GM12865 (cell line): Measurements from ENCODE around the gene BCL2L1.
A peak's percentile ranks its signal among the peaks of the same experiment; 100 is the strongest.

Experiments
- DNase-seq: peaks from one replicate; pipeline ENCODE4 v3.0.0; 2010; ENCODE audit warnings: low read depth
- H3K4me3 ChIP-seq: 2 replicates; pipeline ENCODE4 v1.5.1; 2011; ENCODE audit warnings: mild to moderate bottlenecking, low read depth, low read length, control low read depth
- TF ChIP-seq, protein P1 (sequence below): IDR thresholded peaks from 2 replicates; pipeline ENCODE4 v1.5.1; 2011; ENCODE audit warnings: low read length, control low read depth, low read depth, inconsistent platforms; ENCODE audit not compliant: insufficient read depth; ENCODE audit errors: missing control alignments

The BCL2L1 gene

DNA sequence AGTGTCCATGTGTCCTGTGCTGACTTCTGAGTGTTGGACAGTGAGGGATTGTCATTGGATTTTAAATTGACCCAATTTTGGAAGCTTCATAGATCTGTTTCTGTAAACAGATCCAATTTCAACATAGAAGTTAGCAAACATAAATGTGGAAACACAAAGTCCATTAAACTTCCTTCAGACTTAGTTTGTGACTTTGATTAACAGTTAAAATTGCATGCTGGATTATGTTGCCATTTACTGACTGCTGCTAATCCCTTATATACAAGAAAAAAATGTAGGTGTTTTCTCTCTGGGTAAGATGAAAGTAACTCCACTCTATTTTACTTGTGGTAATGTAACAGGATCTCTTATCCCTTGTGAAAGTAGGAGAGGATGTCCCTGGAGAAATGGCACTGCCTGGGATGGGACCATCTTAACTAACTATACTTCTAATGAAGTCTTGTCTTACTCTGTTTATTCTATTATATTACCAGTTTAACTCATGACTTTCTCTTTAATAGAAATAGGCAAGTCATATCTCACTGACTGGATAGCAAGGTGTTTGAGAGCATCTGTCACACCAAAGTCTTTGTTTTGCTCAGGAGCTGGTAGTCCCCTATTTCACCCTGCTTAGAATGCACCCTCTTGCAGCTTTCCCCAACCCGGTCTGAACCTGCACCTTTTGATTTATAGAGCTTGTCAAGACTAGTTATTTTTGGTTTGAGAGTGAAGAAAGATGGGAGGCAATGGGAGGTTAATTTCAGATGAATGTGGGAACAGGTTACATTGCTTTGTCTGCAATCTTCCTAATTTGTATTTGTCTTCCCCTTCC, 23.6 kb upstream of the BCL2L1 start:
- H3K4me3 ChIP-seq, result no peak overlapping the region
- TF ChIP-seq, protein P1, sequence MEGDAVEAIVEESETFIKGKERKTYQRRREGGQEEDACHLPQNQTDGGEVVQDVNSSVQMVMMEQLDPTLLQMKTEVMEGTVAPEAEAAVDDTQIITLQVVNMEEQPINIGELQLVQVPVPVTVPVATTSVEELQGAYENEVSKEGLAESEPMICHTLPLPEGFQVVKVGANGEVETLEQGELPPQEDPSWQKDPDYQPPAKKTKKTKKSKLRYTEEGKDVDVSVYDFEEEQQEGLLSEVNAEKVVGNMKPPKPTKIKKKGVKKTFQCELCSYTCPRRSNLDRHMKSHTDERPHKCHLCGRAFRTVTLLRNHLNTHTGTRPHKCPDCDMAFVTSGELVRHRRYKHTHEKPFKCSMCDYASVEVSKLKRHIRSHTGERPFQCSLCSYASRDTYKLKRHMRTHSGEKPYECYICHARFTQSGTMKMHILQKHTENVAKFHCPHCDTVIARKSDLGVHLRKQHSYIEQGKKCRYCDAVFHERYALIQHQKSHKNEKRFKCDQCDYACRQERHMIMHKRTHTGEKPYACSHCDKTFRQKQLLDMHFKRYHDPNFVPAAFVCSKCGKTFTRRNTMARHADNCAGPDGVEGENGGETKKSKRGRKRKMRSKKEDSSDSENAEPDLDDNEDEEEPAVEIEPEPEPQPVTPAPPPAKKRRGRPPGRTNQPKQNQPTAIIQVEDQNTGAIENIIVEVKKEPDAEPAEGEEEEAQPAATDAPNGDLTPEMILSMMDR, result no peak
- peak; percentile 14 for DNase-seq

DNA sequence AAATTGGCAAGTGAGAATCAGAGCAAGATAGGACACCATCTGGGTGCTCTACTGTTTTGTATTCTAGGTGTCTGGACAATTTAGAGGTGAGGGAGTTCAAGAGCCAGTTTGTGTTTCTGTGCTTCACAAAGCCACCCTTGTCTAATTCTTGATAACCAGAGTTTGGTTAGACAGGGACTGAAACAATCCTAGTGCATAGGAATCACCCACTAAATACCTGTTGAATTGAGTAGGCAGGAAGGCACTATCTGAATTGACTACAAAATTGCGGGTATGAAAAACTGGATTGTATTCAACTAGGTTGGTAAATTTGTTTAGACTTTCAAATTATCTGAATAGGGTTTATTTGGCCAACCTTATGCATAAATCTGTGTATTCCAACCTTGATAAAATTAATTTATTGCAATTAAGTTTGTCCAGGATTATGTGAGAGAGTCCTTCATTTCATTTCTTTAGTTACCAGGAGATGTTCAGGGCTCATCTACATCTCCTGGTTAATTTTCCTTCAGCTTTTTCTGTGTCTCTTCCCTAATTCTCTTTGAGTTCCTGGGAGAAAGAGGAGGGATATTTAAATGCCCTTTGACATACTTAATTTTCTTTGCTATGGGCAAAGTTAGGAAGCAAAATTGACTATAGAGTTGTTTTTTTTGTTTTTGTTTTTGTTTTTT, 18.1 kb upstream of the BCL2L1 start:
- H3K4me3 ChIP-seq, result peak overlapping the region; percentile 78
- DNase-seq, result no peak
- TF ChIP-seq, protein P1, result no peak

DNA sequence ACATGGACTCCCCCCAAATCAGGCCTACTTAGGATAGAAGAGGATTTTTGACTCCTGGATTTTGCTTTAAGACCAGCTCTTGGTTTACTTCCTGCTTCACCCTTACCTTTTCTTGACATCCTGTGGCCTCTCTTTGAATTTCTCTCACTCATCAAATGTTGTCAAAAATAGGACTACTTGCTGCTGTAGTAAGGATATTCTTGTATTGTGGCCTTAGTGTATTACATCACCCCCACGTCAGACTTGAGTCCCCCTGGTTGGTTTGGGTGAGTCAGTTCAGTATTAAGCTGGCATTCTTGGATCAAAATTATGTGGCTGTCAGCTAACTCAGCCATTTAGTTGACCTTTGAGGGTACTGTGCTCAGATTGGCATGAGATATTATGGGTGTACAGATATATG, 17.5 kb upstream of the BCL2L1 start:
- peak; percentile 44 for DNase-seq
- peak overlapping the region; percentile 78 for H3K4me3 ChIP-seq
- TF ChIP-seq, protein P1, result no peak

DNA sequence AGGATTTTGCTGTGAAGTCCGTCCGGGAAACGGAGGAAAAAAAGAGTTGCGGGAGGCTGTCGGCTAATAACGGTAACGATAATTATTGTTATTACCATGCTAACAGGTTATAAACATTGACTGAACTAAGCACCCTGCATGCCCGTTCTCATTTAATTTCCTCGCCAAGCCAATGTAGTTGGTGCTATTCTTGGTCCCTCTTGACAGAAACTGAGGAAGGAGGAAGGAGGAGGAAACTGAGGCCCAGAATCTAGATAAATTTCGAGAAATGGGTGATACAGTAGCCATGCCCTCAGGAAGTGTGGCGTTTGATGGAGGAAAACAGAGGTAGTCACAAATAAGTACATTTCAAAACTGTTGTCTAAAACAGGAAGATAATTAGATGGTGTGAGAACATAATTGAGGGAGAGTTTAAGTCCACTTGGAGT, 16.9 kb upstream of the BCL2L1 start:
- no peak for DNase-seq
- peak overlapping the region; percentile 78 for H3K4me3 ChIP-seq
- TF ChIP-seq, protein P1, result no peak

DNA sequence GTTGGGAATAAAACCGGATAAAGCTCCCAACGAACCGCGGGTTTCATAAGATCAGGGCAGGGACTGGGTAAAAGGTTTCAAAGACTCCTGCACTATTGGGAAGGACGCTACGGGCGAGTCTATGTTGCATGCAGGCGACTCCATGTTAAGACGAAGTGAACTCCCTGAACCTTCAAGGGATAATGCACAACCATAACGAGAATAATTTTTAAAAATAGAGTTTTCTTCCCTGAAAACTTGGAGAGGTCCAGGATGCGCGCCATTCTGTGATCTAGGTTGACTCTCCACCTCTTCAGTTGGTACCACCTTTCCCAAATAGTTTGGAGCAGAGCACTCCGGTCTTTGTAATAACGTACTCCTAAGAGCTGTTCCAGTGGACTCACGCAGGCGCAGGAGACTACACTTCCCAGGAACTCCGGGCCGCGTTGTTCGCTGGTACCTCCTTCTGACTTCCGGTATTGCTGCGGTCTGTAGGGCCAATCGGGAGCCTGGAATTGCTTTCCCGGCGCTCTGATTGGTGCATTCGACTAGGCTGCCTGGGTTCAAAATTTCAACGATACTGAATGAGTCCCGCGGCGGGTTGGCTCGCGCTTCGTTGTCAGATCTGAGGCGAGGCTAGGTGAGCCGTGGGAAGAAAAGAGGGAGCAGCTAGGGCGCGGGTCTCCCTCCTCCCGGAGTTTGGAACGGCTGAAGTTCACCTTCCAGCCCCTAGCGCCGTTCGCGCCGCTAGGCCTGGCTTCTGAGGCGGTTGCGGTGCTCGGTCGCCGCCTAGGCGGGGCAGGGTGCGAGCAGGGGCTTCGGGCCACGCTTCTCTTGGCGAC, 16.3 kb upstream of the BCL2L1 start, which contains the start of gene TPX2:
TPX2 (plus strand) TSS at position 562 of the 821 bp plus-strand sequence. CDS start 18,187 bp downstream, outside the sequence.
- H3K4me3 ChIP-seq, result peak within 1 kb of the TSS; percentile 78
- TF ChIP-seq, protein P1, result no peak
- DNase-seq, result peak; percentile 96

DNA sequence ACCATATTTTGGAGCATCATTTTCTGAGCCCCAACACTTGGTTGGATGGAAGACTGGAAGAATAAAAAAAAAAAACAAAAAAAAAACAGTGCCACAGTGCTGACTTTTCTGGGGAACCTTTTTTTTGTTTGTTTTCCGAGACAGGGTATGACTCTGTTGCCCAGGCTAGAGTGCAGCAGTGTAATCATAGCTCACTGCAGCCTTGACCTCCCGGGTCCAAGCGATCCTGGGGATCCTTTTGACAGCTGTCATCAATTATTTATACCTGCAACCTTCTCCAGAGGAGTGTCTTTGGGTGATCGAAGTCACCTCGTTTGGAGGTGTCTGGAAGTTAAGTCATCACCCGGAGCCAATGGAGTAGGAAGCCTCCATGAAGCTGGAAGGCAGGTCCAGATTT, 8.7 kb upstream of the BCL2L1 start:
- DNase-seq, result no peak
- TF ChIP-seq, protein P1, result no peak
- H3K4me3 ChIP-seq, result no peak overlapping the region
